COR-L47 (cell line): ENCODE data around the gene ZNF268.

ENCODE experiments used
- DNase-seq: peaks from one replicate; lab custom pipeline; 2025; lab: John Stamatoyannopoulos, UW

The ZNF268 gene

DNA sequence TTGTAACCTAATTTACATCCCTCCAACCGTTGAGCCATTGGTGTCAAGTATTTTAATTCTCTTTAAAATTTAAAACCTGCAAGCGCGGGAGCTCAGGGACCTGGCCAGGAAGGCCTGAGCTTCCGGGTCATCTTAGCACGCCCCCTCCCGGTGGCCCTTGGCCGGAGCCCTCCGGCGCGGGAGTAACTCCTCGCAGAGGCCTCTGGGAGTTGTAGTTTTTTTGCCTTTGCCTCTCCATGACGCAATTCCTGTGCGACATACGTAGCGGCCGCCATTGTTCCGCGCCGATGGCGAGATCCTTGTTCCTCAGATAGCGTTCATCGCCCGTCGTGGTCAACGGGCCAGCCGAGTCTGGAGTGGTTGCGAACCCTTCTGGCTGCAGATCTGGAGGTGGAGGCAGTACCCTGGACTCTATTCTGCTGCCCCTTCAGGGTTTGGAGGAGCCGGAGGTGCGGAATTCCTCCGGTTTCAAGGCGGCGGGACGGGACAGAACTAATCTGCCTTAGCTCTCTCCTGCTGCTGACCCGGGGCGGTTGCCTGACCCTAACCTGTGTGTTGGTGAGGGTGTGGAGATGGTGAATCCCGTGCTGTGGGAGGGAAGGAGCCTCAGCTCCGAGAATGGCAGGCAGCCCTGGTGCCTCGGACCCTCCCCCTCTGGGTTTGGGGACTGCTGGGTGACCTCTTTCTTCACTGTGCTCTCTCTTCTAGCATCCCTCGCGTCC is at the start of gene ZNF268:
Gene ZNF268, plus strand, starts transcription at position 258 of the 722 bp plus-strand sequence. CDS start 503 bp downstream, outside the sequence.
- peak; percentile 92 for DNase-seq

DNA sequence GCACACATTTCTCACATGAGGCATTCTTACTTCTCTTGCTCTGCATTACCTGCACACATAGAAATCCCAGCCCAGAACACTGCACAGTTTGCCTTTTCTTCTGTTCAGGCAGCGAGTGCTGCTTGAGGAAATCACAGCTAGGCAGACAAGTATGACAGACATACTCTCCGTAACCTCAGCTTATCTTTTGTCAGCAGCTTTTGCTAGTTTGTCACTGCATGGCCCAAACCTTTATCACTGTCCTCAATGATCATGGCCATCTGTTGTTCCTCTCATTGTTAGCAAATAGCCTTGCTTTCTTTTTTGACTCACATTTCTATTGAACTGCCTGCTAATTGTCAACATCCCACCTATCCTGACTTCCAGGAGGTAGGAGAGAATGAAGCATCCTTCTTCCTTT is 45.5 kb upstream of the ZNF268 start:
- no peak for DNase-seq

DNA sequence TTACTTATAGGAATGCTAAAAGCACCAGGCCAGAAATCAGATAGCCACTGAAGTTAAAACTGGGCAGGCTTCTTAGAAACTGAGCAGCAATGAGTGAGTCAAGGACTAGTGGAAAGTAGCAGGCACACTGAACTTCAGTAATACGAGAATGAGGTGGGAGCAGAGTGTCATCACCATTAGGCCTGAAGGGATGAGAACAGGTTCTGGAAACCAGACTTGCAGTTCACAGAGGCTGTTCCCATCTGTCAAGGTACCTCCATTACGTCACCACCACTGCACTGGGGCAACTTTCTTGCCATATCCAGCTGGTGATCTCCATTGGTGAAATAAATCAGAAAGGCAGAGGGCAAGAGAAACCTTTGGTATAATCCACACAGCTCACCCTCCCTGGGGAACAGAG is 35.3 kb upstream of the ZNF268 start:
- DNase-seq: no peak

DNA sequence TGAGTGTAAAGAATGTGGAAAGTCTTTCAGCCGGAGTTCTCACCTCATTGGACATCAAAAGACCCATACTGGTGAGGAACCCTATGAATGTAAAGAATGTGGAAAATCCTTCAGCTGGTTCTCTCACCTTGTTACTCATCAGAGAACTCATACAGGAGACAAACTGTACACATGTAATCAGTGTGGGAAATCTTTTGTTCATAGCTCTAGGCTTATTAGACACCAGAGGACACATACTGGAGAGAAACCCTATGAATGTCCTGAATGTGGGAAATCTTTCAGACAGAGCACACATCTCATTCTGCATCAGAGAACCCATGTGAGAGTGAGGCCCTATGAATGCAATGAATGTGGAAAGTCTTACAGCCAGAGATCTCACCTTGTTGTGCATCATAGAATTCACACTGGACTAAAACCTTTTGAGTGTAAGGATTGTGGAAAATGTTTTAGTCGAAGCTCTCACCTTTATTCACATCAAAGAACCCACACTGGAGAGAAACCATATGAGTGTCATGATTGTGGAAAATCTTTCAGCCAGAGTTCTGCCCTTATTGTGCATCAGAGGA is 25.1 kb upstream of the ZNF268 start:
- no peak for DNase-seq

DNA sequence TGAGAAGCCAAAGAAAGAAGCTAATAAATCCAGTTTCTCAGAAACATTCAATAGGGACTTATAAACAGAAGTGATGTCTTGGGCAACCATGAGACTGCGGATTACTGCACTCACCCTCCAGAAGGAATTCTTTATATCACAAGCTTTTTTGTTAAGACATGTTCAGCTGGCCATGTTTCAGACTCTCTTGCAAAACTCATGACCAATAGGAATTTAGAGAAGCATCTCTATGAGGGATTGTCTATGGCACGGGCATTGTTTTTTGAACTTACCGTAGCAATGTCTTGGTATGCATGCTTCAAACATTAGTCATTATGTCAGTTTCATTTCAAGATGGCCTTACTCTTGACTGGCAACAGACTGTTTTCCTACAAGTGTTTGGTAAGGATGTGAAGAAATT is 15.5 kb upstream of the ZNF268 start:
- DNase-seq: no peak

DNA sequence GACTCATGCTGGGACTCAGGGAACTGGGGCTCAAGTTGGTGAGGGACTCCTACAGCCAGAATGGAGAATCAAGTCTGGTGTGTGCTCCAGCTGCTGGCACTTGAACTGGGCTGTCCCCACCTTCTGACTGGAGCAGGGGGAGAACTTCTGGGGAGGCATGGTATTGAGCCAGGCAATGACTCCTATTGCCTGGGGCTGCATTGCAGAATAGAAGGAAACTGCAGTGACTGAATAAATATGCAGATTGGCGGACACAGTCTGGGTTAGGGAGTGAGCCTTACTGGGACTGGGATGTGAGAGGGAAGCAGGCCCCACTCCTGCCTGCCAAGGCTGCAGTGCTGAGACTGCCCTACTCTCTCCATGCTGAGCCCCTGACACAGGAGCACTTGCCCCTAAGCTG is 8.8 kb upstream of the ZNF268 start:
- no peak for DNase-seq

DNA sequence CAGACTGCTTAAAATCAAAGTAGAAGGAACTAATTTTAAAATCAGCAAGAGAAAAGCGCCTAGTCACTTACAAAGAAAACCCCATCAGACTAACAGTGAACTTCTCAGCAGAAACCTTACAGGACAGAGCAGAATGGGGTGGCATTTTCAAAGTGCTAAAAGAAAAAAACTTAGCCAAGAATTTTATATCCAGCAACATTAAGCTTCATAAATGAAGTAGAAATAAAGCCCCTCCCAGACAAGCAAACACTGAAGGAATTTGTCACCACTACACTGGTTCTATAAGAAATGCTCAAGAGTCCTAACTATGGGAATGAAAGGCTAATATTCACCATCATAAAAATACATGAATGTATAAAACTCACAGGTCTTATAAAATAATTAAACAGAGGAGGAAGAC is 6.4 kb upstream of the ZNF268 start:
- no peak for DNase-seq

DNA sequence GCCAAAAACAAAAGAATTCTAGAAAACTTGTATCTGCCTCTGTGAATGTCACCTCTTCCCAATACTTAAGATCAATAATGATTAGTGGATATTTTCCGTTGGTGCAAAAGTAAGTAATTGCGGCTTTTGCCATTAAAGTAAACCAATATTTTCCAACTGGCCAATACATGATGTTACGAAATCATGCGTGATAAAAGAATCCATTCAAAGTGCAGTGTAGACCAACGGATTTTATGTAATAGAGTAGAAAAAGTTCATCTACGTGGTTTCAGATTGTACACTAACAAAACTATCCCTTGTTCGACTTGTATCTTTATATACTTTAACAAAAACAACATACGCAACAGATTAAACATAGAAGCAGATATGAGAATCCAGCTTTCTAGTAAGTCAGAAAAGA is 626 bp upstream of the ZNF268 start:
- DNase-seq: no peak

DNA sequence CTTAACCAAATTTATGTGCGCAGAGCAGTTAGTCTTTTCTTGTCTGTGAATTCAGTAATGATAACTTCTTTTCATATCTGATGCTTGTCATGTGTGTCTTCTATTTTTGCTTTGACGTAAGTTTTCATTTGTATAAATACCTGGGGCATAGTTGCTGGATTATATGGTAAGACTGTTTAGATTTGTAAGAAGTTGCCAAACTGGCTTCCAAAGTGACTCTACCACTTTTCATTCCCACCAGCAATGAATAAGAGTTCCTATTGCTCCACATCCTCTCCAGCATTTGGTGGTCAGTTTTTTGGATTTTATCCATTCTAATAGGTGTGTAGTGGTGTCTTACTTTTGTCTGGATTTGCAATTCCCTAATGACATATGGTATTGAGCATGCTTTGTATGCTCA is 8.9 kb downstream of the ZNF268 start:
- DNase-seq: no peak

DNA sequence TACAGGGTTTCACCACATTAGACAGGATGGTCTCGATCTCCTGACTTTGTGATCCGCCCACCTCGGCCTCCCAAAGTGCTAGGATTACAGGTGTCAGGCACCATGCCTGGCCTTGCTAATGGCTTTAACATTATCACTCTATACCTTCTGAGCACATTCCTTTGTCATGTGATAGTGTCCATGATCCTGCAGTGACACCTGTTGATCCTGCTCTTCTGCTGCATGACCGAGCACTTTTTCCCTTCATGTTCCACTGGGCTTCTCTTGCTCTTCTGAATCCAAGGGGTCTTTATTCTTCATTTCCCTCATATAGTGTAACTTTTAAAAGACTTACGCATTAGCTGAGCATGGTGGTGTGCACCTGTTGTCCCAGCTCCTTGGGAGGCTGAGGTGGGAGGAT is 11.6 kb downstream of the ZNF268 start:
- no peak for DNase-seq

DNA sequence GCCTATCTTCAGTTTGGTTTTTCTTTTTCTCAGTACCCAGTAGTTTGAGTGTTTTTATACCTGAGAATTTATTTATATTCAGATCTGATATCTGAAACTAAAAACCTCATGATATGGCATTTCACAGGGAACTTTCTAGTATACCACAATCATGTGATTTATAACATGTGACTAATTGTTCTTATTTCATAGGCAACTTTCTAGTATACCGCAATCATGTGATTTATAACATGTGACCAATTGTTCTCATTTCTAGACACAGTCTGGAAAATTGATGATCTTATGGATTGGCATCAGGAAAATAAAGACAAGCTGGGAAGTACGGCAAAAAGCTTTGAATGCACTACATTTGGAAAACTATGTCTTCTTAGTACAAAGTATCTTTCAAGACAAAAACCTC is 20.6 kb downstream of the ZNF268 start:
- no peak for DNase-seq

DNA sequence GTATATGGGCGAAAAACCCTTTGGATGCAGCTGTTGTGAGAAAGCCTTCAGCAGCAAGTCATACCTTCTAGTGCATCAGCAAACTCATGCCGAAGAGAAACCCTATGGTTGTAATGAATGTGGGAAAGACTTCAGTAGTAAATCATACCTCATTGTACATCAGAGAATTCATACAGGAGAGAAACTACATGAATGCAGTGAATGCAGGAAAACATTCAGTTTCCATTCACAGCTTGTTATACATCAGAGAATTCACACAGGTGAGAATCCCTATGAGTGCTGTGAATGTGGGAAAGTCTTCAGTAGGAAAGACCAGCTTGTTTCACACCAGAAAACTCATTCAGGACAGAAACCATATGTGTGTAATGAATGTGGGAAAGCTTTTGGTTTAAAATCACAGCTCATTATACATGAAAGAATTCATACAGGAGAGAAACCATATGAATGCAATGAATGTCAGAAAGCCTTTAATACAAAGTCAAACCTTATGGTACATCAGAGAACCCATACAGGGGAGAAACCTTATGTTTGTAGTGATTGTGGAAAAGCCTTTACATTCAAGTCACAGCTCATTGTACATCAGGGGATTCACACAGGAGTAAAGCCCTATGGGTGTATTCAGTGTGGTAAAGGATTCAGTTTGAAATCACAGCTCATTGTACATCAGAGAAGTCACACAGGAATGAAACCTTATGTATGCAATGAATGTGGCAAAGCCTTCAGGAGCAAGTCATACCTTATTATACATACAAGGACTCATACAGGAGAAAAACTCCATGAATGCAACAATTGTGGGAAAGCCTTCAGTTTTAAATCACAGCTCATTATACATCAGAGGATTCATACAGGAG is 21.4 kb downstream of the ZNF268 start:
- no peak for DNase-seq

DNA sequence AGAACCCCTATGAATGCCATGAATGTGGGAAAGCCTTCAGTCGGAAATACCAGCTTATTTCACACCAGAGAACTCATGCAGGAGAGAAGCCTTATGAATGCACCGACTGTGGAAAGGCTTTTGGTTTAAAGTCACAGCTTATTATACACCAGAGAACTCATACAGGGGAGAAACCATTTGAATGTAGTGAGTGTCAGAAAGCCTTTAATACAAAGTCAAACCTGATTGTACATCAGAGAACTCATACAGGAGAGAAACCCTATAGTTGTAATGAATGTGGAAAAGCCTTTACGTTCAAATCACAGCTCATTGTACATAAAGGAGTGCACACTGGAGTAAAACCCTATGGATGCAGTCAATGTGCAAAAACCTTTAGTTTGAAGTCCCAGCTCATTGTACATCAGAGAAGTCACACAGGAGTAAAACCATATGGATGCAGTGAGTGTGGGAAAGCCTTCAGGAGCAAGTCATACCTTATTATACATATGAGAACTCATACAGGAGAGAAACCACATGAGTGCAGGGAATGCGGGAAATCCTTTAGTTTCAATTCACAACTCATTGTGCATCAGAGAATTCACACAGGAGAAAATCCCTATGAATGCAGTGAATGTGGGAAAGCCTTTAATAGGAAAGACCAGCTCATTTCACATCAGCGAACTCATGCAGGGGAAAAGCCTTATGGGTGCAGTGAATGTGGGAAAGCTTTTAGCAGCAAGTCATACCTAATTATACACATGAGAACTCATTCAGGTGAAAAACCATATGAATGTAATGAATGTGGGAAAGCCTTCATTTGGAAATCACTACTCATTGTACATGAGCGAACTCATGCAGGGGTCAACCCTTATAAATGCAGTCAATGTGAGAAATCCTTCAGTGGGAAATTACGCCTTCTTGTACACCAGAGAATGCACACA is 22.3 kb downstream of the ZNF268 start:
- no peak for DNase-seq

DNA sequence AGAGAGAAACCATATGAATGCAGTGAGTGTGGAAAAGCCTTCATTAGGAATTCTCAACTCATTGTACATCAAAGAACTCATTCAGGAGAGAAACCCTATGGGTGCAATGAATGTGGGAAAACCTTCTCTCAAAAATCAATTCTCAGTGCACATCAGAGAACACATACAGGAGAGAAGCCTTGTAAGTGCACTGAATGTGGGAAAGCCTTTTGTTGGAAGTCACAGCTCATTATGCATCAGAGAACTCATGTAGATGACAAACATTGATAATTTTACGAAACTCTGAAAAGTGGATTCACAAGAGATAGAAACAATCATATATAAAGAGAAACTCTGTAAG is 22.9 kb downstream of the ZNF268 start:
- DNase-seq: no peak

DNA sequence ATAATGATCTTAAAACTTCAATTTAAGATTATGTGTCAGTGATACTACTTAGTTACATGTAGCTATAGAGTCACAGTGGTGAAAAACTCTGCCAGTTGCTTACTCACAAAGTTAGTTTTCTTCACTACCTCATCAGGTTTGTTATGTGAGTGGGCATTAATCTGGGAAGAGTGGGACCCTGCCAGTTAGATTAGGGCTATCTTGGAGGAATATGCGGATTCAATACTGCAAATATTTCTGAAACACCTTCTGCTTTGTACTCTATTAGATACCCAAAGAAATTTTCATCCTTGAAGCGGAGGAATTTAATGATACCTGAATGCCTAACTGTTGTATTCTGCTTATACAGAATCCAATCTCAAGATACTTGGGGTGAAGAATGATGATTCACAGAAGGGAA is 25.1 kb downstream of the ZNF268 start:
- DNase-seq: no peak

DNA sequence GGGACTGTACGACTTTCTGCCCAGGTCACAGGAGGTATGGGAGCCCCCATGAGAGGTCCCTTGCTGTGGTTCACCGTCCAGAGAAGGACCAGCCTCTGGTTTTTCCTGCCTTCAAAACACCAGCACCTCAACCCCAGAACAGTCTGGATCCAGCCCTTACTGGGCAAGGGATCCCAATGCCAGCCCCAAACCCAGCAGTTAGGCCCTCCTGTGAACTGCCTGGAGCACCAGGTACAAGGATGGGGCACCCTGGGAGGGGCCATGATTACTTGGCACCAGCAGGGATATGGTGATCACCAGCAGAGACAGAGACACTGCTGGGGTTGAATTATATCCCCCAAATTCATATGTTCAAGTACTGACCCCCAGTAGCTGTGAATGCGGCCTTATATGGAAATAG is 34.4 kb downstream of the ZNF268 start:
- DNase-seq: no peak

DNA sequence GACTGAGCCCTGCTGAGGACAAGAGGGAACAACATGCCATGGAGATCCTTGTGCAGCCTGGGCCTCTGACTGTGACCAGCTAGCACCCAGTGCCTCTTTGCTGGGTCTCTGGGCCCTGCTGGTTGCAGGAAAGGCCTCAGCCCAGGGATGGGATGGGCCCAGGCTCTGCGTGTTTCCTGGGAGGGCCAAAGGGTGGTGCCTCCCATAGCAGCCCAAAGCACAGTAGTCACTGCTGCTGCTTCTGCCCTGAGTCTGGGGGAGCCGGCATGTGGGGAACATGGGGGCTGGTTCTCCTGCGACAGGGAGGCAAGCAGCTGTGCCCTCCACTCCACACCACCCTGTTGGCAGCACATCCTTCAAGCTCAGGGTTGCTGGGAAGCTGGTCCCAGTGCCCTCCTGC is 35.9 kb downstream of the ZNF268 start:
- DNase-seq: no peak

DNA sequence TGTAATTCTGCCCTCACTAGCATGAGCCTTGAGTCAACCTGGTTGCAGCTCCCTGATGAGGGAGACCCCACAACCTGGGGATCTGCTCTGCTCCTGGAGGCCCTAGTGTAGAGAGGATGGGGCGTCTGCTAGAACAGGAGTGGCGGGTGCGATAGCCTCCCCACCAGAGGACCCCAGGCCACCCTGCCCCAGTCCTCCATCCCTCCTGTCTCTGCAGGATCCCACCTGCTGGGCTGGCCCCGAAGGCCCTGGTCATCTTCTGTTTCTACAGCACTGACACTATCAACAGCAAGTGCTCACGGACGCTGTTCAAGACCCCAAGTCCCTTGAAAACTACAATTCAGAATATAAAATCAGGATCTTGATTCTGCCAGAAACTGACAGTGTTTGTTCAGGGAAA is 39.2 kb downstream of the ZNF268 start:
- DNase-seq: no peak

DNA sequence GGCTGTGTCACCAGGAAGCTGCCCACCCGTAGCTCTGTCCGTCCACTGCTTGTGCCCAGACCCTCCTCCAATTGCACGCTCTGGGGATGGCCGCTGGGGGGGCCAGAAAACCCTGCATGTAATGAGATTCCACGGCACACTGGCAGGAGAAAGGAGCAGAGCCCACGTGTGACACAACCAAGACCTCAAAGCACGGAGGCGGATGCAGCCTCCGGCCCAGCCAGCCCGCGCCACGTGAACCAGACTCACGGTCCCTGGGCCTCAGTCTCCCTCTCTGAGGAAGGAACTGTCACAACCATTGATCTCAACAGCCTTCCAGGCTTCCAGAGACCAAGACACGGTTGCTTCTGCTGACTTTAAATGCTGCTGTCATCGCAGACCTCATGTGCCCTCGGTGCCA is 39.9 kb downstream of the ZNF268 start:
- no peak for DNase-seq

DNA sequence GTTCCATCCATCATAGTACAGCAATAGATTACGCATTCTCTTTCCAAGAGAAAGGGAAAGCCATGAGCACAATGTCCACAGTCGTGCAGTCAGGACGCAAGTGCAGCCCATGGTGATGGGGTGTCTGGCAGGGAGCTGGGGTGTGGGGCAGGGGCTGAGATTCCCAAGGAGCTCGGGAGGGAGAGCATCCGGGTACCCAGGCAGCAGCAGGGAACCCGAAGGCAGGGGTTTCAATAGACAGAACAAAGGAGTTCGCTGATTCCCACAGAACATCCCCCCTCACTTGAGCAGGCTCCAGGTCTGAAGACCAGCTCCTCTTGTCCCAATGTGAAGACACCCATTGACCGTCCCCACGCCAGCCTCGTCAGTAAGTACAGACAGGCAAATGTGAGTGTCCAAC is 40.9 kb downstream of the ZNF268 start:
- DNase-seq: no peak

DNA sequence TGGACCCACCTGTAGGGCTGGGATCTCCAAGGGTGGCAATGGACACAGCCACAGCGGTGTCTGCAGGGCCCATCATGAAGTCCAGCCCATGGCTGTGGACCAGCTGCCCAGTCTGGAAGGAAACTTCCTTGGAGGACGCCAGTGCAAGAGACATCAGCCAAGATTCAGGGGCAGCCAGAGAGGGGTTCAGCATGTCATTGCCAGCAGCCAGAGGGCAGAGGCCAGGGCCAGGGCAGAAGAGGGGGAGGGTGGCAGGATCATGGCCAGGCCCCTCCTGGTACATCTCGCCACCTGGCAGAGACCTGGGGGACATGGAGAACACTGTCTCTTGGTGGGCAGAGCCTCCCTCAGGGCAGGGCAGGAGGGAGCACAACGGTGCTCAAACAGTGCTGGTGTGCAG is 44.2 kb downstream of the ZNF268 start:
- DNase-seq: no peak

DNA sequence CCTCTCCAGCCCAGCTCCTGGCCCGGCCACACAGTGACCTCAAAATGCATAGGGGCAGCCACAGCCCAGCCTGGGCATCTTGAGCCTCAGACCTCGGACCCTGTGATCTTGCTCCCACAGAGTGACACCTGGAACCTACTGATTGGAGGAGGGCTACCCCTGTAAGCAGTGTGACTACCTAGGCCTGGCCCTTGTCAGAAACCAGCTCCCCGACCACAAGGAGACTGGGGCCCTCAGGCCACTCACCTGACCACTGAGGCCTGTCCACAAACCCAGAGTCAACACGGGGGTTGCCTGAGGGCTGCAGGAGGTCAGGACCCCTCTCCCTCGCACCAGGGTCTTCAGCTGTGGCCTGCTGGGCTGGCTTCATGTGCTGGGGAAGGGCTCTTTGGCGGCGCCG is 45.4 kb downstream of the ZNF268 start:
- DNase-seq: no peak
